ENCODE results near the gene SCARB1. TPM values are rescaled to one million over a fixed set of nuclear protein-coding genes. Genes with fewer than 3 reads are reported as not detected.

Gene SCARB1
- total RNA-seq, 6 experiments from 2014 or later = 128 to 359 (median 214) TPM

GRCh38 chr12:124795081-124795948 lies 68.3 kb downstream of the SCARB1 start:
- Histone ChIP-seq H3K4me3 (no peak overlapping the region), H3K27ac (no peak overlapping the region), H3K36me3 (peaks cover 0 to 53% (median 28%) of the 10 kb centered on the region in 4 donors), H3K9me3 (no peaks in the 10 kb centered on the region), H3K4me1 (peaks cover 0 to 4% (median 0%) of the 10 kb centered on the region in 4 donors), H3K27me3 (no peaks in the 10 kb centered on the region)
- 92% methylated on average over 2 of the region's 6 CpGs for WGBS (ENCODE audit: insufficient coverage, low coverage, low lambda C conversion rate, missing lambda C conversion rate)
- DNase-seq (no peak), ATAC-seq (no peak)
- TF ChIP-seq POLR2A (IDR thresholded peaks at IDR 0.05) = no peak
- no peak for TF ChIP-seq CTCF (IDR thresholded peaks at IDR 0.05)
- intact Hi-C loops (cut with DNase I) = no loop called here

DNA sequence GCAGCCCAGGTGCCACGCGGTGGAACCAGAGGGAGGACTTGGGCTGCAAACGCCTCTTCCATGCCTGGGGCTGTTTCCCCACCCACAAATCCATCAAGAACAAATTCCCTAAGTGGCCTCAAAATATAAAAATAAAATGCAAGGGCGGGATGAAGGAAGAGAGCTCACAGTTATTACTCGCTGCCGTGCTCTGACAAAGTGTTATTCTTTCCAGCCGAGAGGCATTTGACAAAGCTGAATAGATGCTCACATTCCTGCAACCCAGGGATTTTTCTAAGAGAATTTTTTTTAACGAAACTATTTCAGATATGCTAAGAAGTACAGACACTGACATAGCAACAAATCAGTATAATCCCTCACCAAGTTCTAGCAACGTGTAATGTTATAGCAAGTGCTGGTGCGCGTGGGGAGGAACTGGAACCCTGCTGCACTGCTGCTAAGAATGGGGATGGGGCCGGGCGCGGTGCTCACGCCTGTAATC lies 70.7 kb downstream of the SCARB1 start:
- WGBS (ENCODE audit: insufficient coverage, low coverage, low lambda C conversion rate, missing lambda C conversion rate) = 95% methylated on average over 12 of the region's 15 CpGs
- Histone ChIP-seq H3K9me3 (no peaks in the 10 kb centered on the region), H3K27ac (no peak overlapping the region), H3K4me3 (no peak overlapping the region), H3K4me1 (peaks cover 0 to 4% (median 0%) of the 10 kb centered on the region in 4 donors), H3K36me3 (peaks cover 0 to 46% (median 26%) of the 10 kb centered on the region in 4 donors), H3K27me3 (no peaks in the 10 kb centered on the region)
- intact Hi-C loops (cut with DNase I) = no loop called here
- ATAC-seq (no peak), DNase-seq (no peak)
- no peak for TF ChIP-seq POLR2A (IDR thresholded peaks at IDR 0.05)
- TF ChIP-seq CTCF (IDR thresholded peaks at IDR 0.05) = no peak

DNA sequence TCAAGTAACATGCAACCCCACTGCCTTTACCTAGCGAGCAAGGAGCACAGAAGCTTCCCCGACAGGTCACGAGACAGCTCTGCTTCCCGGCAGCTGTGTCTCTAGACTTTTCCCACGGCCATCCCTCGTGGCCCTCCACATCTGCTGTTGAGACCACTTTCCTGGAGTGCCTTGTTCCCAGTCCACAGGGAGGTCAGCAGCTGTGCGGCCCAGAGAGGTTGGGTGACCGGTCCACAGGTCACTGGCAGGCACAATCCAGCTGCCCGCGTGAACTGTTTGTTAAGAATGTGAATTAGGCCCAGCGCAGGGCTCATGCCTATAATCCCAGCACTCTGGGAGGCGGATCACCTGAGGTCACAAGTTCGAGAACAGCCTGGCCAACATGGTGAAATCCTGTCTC lies 71.5 kb downstream of the SCARB1 start:
- H3K27ac ChIP-seq = peak overlapping the region in 1 of 3 donors; percentile 5
- 59% methylated on average over 7 of the region's 13 CpGs for WGBS (ENCODE audit: insufficient coverage, low coverage, low lambda C conversion rate, missing lambda C conversion rate)
- H3K4me3 ChIP-seq = no peak overlapping the region
- peaks cover 0 to 47% (median 25%) of the 10 kb centered on the region in 4 donors for H3K36me3 ChIP-seq
- intact Hi-C loops (cut with DNase I) = no loop called here
- peaks cover 0 to 4% (median 0%) of the 10 kb centered on the region in 4 donors for H3K4me1 ChIP-seq
- ATAC-seq = peak; percentile 14 to 74 (median 50)
- no peaks in the 10 kb centered on the region for H3K9me3 ChIP-seq
- no peaks in the 10 kb centered on the region for H3K27me3 ChIP-seq
- no peak for DNase-seq
- TF ChIP-seq POLR2A (IDR thresholded peaks at IDR 0.05) = no peak
- no peak for TF ChIP-seq CTCF (IDR thresholded peaks at IDR 0.05)

- DNase-seq = no peak
- peaks cover 0 to 4% (median 0%) of the 10 kb centered on the region in 4 donors for H3K4me1 ChIP-seq
- no peak overlapping the region for H3K27ac ChIP-seq
- no peak overlapping the region for H3K4me3 ChIP-seq
- no peaks in the 10 kb centered on the region for H3K9me3 ChIP-seq
- no peaks in the 10 kb centered on the region for H3K27me3 ChIP-seq
- no peak for ATAC-seq
- 84% methylated on average over 9 of the region's 21 CpGs for WGBS (ENCODE audit: insufficient coverage, low coverage, low lambda C conversion rate, missing lambda C conversion rate)
- no peak for TF ChIP-seq CTCF (IDR thresholded peaks at IDR 0.05)
- no peak for TF ChIP-seq POLR2A (IDR thresholded peaks at IDR 0.05)
- intact Hi-C loops (cut with DNase I) = no loop called here
- peaks cover 0 to 54% (median 23%) of the 10 kb centered on the region in 4 donors for H3K36me3 ChIP-seq
These were observed 72.8 kb downstream of the SCARB1 start for GRCh38 chr12:124790650-124791400.

Measured in right lobe of liver (tissue), 6 donors.